Upper lobe of left lung (tissue), 6 donors: Measurements from ENCODE around the gene ARL3. TPM values are rescaled to one million over a fixed set of nuclear protein-coding genes. Genes with fewer than 3 reads are reported as not detected.
"Not testable (repeated sequence)": the region's sequence is repeated elsewhere in the genome, so short reads cannot be mapped to it uniquely, and the experiment has no call there.

Source experiments
- ATAC-seq, 2 donors: fragments of 200-7000 bp; cut with Tn5 transposase; one replicate each; pipeline ENCODE4 v1.9.1; 2022; ENCODE audit warnings: mild to moderate bottlenecking in 2 of 2, moderate library complexity in 2 of 2; ENCODE audit not compliant: low FRiP score in 2 of 2
- DNase-seq, 2 donors: peaks; one replicate each; pipeline ENCODE4 v3.0.0-alpha.2; 2019 to 2020
- H3K27ac ChIP-seq, 4 donors: fragments of 200-600 bp; sonication (generic); one replicate each; pipeline ENCODE4 v1.5.1; 2016 to 2019
- H3K27me3 ChIP-seq, 4 donors: fragments of 200-600 bp; sonication (generic); one replicate each; pipeline ENCODE4 v1.5.1; 2017 to 2019
- H3K36me3 ChIP-seq, 4 donors: fragments of 200-600 bp; sonication (generic); one replicate each; pipeline ENCODE4 v1.5.1; 2016 to 2019
- H3K4me1 ChIP-seq, 4 donors: fragments of 200-600 bp; sonication (generic); one replicate each; pipeline ENCODE4 v1.5.1; 2018 to 2019
- H3K4me3 ChIP-seq, 4 donors: fragments of 200-600 bp; sonication (generic); one replicate each; pipeline ENCODE4 v1.5.1; 2017 to 2019; ENCODE audit warnings: mild to moderate bottlenecking in 2 of 4, moderate library complexity in 1 of 4
- H3K9me3 ChIP-seq, 4 donors: fragments of 200-600 bp; sonication (generic); one replicate each; pipeline ENCODE4 v1.5.1; 2018 to 2019
- CTCF ChIP-seq, 6 experiments: fragments of 450-650 bp in 4 of 6; fragments of 200-600 bp in 2 of 6; sonication (generic) in 2 of 6; IDR thresholded peaks; one replicate each; pipeline ENCODE4 v1.5.1; 2016 to 2019; ENCODE audit warnings: antibody characterized with exemption in 6 of 6
- EP300 ChIP-seq, 4 donors: sonication (generic); formaldehyde crosslinking; IDR thresholded peaks; one replicate each; pipeline ENCODE4 v1.5.1; 2017; ENCODE audit warnings: antibody characterized with exemption in 4 of 4, control low read depth in 2 of 4
- POLR2A ChIP-seq, 4 donors: fragments of 450-650 bp; IDR thresholded peaks; one replicate each; pipeline ENCODE4 v1.5.1; 2016 to 2017; ENCODE audit warnings: antibody characterized with exemption in 4 of 4, mild to moderate bottlenecking in 2 of 4
- POLR2AphosphoS5 ChIP-seq, 2 donors: sonication (generic); formaldehyde crosslinking; IDR thresholded peaks; one replicate each; pipeline ENCODE4 v1.5.1; 2017; ENCODE audit warnings: antibody characterized with exemption in 2 of 2
- WGBS, 2 donors: methylation state at CpG; one replicate each; pipeline ENCODE4 v1.1.5; 2017 to 2018; 5-methylcytosine and 5-hydroxymethylcytosine counted together
- total RNA-seq, 6 donors: library from RNA; depleted of rRNA in 4 of 6; stranded (reverse); fragments of >200 nt in 4 of 6; gene quantifications; one replicate each; pipeline versions ENCODE4 v1.1.0 to v1.2.1, GENCODE V29; 2016 to 2021
- donor health status: DM: no; HTN: no; CAD: no; lungs with moderate emphysema.
- donor health status: DM: no; HTN: yes; CAD: no; lungs with severe emphysema.

The ARL3 gene
- total RNA-seq, 6 donors from 2014 or later: 4.6 to 7.9 (median 6.4) TPM

- Histone ChIP-seq H3K27ac (peak within 1 kb of the TSS; percentile 89 to 95 (median 90)), H3K27me3 (no peaks in the 10 kb centered on the region), H3K36me3 (no peaks in the 10 kb centered on the region), H3K9me3 (no peaks in the 10 kb centered on the region), H3K4me1 (peaks cover 20 to 36% (median 31%) of the 10 kb centered on the region in 4 donors), H3K4me3 (peak within 1 kb of the TSS; percentile 50 to 93 (median 80))
- ATAC-seq (peak; percentile 98 to 99), DNase-seq (peak; percentile 93 to 97)
- 1% methylated on average over 34 to 37 of the region's 37 CpGs for WGBS, 2 donors
- peak in 1 of 4 donors; percentile 83 for TF ChIP-seq EP300 (IDR thresholded peaks at IDR 0.05)
- peak in 2 of 6 experiments; percentile 9 to 33 for TF ChIP-seq CTCF (IDR thresholded peaks at IDR 0.05)
- peak; percentile 62 to 91 (median 72) for TF ChIP-seq POLR2A (IDR thresholded peaks at IDR 0.05)
- TF ChIP-seq POLR2AphosphoS5 (IDR thresholded peaks at IDR 0.05): peak; percentile 98
Measured at GRCh38 chr10:102743588-102744373, 29.6 kb upstream of the ARL3 start, which contains the start of gene WBP1L. Gene WBP1L (plus strand): TSS chr10:102743948. CDS start chr10:102744054, 106 bp downstream.

- Histone ChIP-seq H3K27me3 (no peaks in the 10 kb centered on the region), H3K27ac (peak overlapping the region in 1 of 4 donors; percentile 58), H3K4me1 (peaks cover 27 to 43% (median 34%) of the 10 kb centered on the region in 4 donors), H3K4me3 (peak overlapping the region in 3 of 4 donors; percentile 76 to 93 (median 83)), H3K9me3 (no peaks in the 10 kb centered on the region), H3K36me3 (no peaks in the 10 kb centered on the region)
- ATAC-seq: no peak
- TF ChIP-seq POLR2A (IDR thresholded peaks at IDR 0.05): no peak
- TF ChIP-seq CTCF (IDR thresholded peaks at IDR 0.05): no peak
- TF ChIP-seq POLR2AphosphoS5 (IDR thresholded peaks at IDR 0.05): no peak
- no peak for TF ChIP-seq EP300 (IDR thresholded peaks at IDR 0.05)
- WGBS, 2 donors: 32 to 42% methylated on average over 7 of the region's 7 CpGs
- no peak for DNase-seq
Measured at GRCh38 chr10:102743078-102743587, 28.9 kb upstream of the ARL3 start.

GRCh38 chr10:102742313-102742712, 28.1 kb upstream of the ARL3 start:
- H3K36me3 ChIP-seq, H3K4me3 ChIP-seq, ATAC-seq, DNase-seq, H3K9me3 ChIP-seq, H3K27ac ChIP-seq, H3K27me3 ChIP-seq: not testable (repeated sequence)
- 95% methylated on average over 5 of the region's 5 CpGs for WGBS, 2 donors
- peaks cover 27 to 44% (median 34%) of the 10 kb centered on the region in 4 donors for H3K4me1 ChIP-seq

- H3K9me3 ChIP-seq: no peaks in the 10 kb centered on the region
- peaks cover 27 to 44% (median 34%) of the 10 kb centered on the region in 4 donors for H3K4me1 ChIP-seq
- TF ChIP-seq POLR2A (IDR thresholded peaks at IDR 0.05) (no peak), POLR2AphosphoS5 (IDR thresholded peaks at IDR 0.05) (no peak), EP300 (IDR thresholded peaks at IDR 0.05) (no peak), CTCF (IDR thresholded peaks at IDR 0.05) (no peak)
- no peak overlapping the region for H3K4me3 ChIP-seq
- WGBS, 2 donors: 88 to 89% methylated on average over 2 of the region's 2 CpGs
- no peaks in the 10 kb centered on the region for H3K27me3 ChIP-seq
- DNase-seq (no peak), ATAC-seq (no peak)
- H3K27ac ChIP-seq: no peak overlapping the region
- no peaks in the 10 kb centered on the region for H3K36me3 ChIP-seq
Measured at GRCh38 chr10:102741726-102742237, 27.6 kb upstream of the ARL3 start.

GRCh38 chr10:102740229-102740628, 26.0 kb upstream of the ARL3 start:
- H3K36me3 ChIP-seq: no peaks in the 10 kb centered on the region
- no peak for TF ChIP-seq EP300 (IDR thresholded peaks at IDR 0.05)
- TF ChIP-seq CTCF (IDR thresholded peaks at IDR 0.05): no peak
- TF ChIP-seq POLR2A (IDR thresholded peaks at IDR 0.05): no peak
- TF ChIP-seq POLR2AphosphoS5 (IDR thresholded peaks at IDR 0.05): no peak
- H3K9me3 ChIP-seq: no peaks in the 10 kb centered on the region
- H3K4me3 ChIP-seq: no peak overlapping the region
- ATAC-seq (no peak), DNase-seq (no peak)
- H3K4me1 ChIP-seq: peaks cover 21 to 32% (median 22%) of the 10 kb centered on the region in 4 donors
- no peaks in the 10 kb centered on the region for H3K27me3 ChIP-seq
- 76 to 88% methylated on average over 2 of the region's 2 CpGs for WGBS, 2 donors
- H3K27ac ChIP-seq: no peak overlapping the region
